ENCODE measurements around the gene KNTC1. TPM values are rescaled to one million over a fixed set of nuclear protein-coding genes. Genes with fewer than 3 reads are reported as not detected.
"Not testable (repeated sequence)": the region's sequence is repeated elsewhere in the genome, so short reads cannot be mapped to it uniquely, and the experiment has no call there.

KNTC1 gene
- polyA plus RNA-seq, 2 of the 4 experiments (the other 2 are of a cell fraction): 30.6 to 68.7 TPM

GRCh38 chr12:122590990-122591389 lies 63.9 kb downstream of the KNTC1 start:
- Histone ChIP-seq H3K4me1 (no peaks in the 10 kb centered on the region), H3K4me2 (no peak overlapping the region), H3K27ac (no peak overlapping the region), H3K9me3 (no peaks in the 10 kb centered on the region), H3K4me3 (no peak overlapping the region)
- WGBS (ENCODE audit: missing lambda C conversion rate): 93% methylated on average over 7 of the region's 7 CpGs
- FAIRE-seq: no peak
- POLR2A ChIA-PET: no interaction called here
- TF ChIP-seq PBX3 (IDR thresholded peaks at IDR 0.05) (no peak), USF2 (IDR thresholded peaks at IDR 0.05) (no peak), HES2 (IDR thresholded peaks at IDR 0.05) (no peak), EHF (CRISPR knock-in tag; IDR thresholded peaks at IDR 0.05) (no peak)
- CTCF ChIA-PET: interaction anchor here (0.9 kb wide), 1 partner anchor 25 kb away, joined by 4 read pairs; no protein-coding TSS in a partner anchor
- DNase-seq (ENCODE audit: low read depth in 1 of 2, low spot score in 1 of 2): no peak
- ATAC-seq: no peak

- WGBS (ENCODE audit: missing lambda C conversion rate): 93% methylated on average over 17 of the region's 30 CpGs
- DNase-seq (ENCODE audit: low read depth in 1 of 2, low spot score in 1 of 2); FAIRE-seq; H3K9me3 ChIP-seq; ATAC-seq; H3K4me1 ChIP-seq; CTCF ChIA-PET; H3K4me3 ChIP-seq; H3K27ac ChIP-seq; POLR2A ChIA-PET; H3K4me2 ChIP-seq: not testable (repeated sequence)
Measured at GRCh38 chr12:122591966-122592365, 64.9 kb downstream of the KNTC1 start.

GRCh38 chr12:122592543-122592942 lies 65.5 kb downstream of the KNTC1 start:
- 88% methylated on average over 8 of the region's 8 CpGs for WGBS (ENCODE audit: missing lambda C conversion rate)
- H3K4me1 ChIP-seq; H3K4me2 ChIP-seq; DNase-seq (ENCODE audit: low read depth in 1 of 2, low spot score in 1 of 2); FAIRE-seq; ATAC-seq; H3K9me3 ChIP-seq; H3K27ac ChIP-seq; POLR2A ChIA-PET; H3K4me3 ChIP-seq: not testable (repeated sequence)
- CTCF ChIA-PET: interaction anchor here (0.6 to 1.4 kb wide), 2 partner anchors 160 to 193 kb away, joined by 3 read pairs; partner anchors contain the start of gene DENR

- ChIA-PET POLR2A (no interaction called here), CTCF (no interaction called here)
- TF ChIP-seq MAZ (IDR thresholded peaks at IDR 0.05; ENCODE audit: borderline replicate concordance, low read depth, low read length): no peak
- no peak for TF ChIP-seq BCL3 (IDR thresholded peaks at IDR 0.05)
- TF ChIP-seq NFE2L2 (conservative IDR thresholded peaks at IDR 0.05; ENCODE audit: low read length): no peak
- no peak for TF ChIP-seq HDAC2 (IDR thresholded peaks at IDR 0.05)
- no peak for TF ChIP-seq RFX5 (IDR thresholded peaks at IDR 0.05)
- no peak for TF ChIP-seq E2F6 (IDR thresholded peaks at IDR 0.05; ENCODE audit: borderline replicate concordance, low read depth)
- no peak for TF ChIP-seq CBX8 (IDR thresholded peaks at IDR 0.05)
- TF ChIP-seq ESRRA (IDR thresholded peaks at IDR 0.05; ENCODE audit: borderline replicate concordance, low read length): no peak
- TF ChIP-seq FOSL2 (IDR thresholded peaks at IDR 0.05): no peak
- no peak for TF ChIP-seq FOSL2 (CRISPR knock-in tag; IDR thresholded peaks at IDR 0.05)
- no peak for TF ChIP-seq POLR2A (IDR thresholded peaks at IDR 0.05; ENCODE audit: low read length)
- TF ChIP-seq NPAS2 (CRISPR knock-in tag; IDR thresholded peaks at IDR 0.05; ENCODE audit: borderline replicate concordance): no peak
- no peak for TF ChIP-seq CHD4 (IDR thresholded peaks at IDR 0.05; ENCODE audit: borderline replicate concordance)
- TF ChIP-seq ZNF302 (CRISPR knock-in tag; IDR thresholded peaks at IDR 0.05): no peak
- no peak for TF ChIP-seq JUNB (IDR thresholded peaks at IDR 0.05)
- TF ChIP-seq ZSCAN20 (CRISPR knock-in tag; IDR thresholded peaks at IDR 0.05): no peak
- TF ChIP-seq GATA3 (IDR thresholded peaks at IDR 0.05; ENCODE audit: borderline replicate concordance): no peak
- no peak for TF ChIP-seq CHD2 (IDR thresholded peaks at IDR 0.05; ENCODE audit: low read length, partially characterized antibody)
- TF ChIP-seq EHMT2 (IDR thresholded peaks at IDR 0.05; ENCODE audit: low read depth): no peak
- no peak for TF ChIP-seq SREBF2 (IDR thresholded peaks at IDR 0.05)
- no peak for TF ChIP-seq HOXA7 (CRISPR knock-in tag; IDR thresholded peaks at IDR 0.05)
- Histone ChIP-seq H3K27ac (no peak overlapping the region), H3K4me3 (no peak overlapping the region), H3K9me3 (no peaks in the 10 kb centered on the region), H3K4me1 (no peaks in the 10 kb centered on the region), H3K4me2 (no peak overlapping the region)
- FAIRE-seq (no peak), ATAC-seq (no peak), DNase-seq (ENCODE audit: low read depth in 1 of 2, low spot score in 1 of 2) (no peak)
- WGBS (ENCODE audit: missing lambda C conversion rate): 84% methylated on average over 1 of the region's 1 CpG
Measured at GRCh38 chr12:122593910-122594309, 66.9 kb downstream of the KNTC1 start.

All from A549 (cell line).